Measurements from ENCODE around the gene LRRFIP1.

Gene LRRFIP1

DNA sequence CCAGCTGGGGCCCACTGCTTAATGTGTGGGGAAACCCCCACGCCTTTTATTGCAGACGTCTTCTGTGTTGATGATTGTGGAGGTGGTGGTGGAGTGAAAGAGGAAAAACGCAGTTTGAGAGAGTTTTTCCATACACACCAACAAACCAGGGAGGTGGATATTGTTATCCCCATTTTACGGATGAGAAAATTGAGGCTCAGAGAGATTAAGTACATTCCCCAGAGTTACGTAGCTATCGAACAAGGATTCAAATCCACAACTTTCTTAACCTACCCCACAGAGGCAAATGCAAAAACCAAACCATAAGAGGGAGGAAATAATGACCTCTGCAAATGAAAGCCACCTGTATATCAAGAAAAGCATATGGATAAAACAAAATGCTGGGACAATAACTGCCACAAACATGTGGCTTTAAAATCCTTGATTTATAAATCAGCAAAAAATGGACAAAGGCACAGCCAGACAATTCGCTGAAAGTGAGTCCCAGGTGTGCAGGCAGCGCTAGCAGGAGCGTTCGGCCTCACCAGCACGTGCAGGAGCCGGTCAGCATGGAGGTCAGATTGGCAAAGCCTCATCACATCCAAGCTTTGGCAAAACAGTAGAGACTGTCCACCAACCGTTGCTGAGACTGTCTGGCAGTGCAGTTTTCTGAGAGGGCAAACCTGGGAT is 24.2 kb upstream of the LRRFIP1 start:
- no peak for TF ChIP-seq CREB1 (IDR thresholded peaks at IDR 0.05; ENCODE audit: low read depth)
- no peak for TF ChIP-seq CEBPB (IDR thresholded peaks at IDR 0.05)
- TF ChIP-seq ZBTB7A (IDR thresholded peaks at IDR 0.05; ENCODE audit: low read depth) = no peak
- no peak for TF ChIP-seq FOXM1 (IDR thresholded peaks at IDR 0.05; ENCODE audit: borderline replicate concordance, low read depth)
- TF ChIP-seq, protein P1, sequence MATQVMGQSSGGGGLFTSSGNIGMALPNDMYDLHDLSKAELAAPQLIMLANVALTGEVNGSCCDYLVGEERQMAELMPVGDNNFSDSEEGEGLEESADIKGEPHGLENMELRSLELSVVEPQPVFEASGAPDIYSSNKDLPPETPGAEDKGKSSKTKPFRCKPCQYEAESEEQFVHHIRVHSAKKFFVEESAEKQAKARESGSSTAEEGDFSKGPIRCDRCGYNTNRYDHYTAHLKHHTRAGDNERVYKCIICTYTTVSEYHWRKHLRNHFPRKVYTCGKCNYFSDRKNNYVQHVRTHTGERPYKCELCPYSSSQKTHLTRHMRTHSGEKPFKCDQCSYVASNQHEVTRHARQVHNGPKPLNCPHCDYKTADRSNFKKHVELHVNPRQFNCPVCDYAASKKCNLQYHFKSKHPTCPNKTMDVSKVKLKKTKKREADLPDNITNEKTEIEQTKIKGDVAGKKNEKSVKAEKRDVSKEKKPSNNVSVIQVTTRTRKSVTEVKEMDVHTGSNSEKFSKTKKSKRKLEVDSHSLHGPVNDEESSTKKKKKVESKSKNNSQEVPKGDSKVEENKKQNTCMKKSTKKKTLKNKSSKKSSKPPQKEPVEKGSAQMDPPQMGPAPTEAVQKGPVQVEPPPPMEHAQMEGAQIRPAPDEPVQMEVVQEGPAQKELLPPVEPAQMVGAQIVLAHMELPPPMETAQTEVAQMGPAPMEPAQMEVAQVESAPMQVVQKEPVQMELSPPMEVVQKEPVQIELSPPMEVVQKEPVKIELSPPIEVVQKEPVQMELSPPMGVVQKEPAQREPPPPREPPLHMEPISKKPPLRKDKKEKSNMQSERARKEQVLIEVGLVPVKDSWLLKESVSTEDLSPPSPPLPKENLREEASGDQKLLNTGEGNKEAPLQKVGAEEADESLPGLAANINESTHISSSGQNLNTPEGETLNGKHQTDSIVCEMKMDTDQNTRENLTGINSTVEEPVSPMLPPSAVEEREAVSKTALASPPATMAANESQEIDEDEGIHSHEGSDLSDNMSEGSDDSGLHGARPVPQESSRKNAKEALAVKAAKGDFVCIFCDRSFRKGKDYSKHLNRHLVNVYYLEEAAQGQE (IDR thresholded peaks at IDR 0.05; ENCODE audit: low read depth) = no peak
- no peak for TF ChIP-seq RAD21 (IDR thresholded peaks at IDR 0.05; ENCODE audit: low read depth)
- no peak for TF ChIP-seq TEAD4 (IDR thresholded peaks at IDR 0.05)
- TF ChIP-seq, protein P2, sequence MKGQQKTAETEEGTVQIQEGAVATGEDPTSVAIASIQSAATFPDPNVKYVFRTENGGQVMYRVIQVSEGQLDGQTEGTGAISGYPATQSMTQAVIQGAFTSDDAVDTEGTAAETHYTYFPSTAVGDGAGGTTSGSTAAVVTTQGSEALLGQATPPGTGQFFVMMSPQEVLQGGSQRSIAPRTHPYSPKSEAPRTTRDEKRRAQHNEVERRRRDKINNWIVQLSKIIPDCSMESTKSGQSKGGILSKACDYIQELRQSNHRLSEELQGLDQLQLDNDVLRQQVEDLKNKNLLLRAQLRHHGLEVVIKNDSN (IDR thresholded peaks at IDR 0.05) = no peak
- TF ChIP-seq YY1 (IDR thresholded peaks at IDR 0.05; ENCODE audit: low read depth) = no peak
- no peak for TF ChIP-seq EP300 (IDR thresholded peaks at IDR 0.05; ENCODE audit: borderline replicate concordance)
- no peak for TF ChIP-seq TCF12 (IDR thresholded peaks at IDR 0.05; ENCODE audit: low read depth)
- no peak for TF ChIP-seq NFIC (IDR thresholded peaks at IDR 0.05)
- TF ChIP-seq TAF1 (IDR thresholded peaks at IDR 0.05; ENCODE audit: low read depth) = no peak
- TF ChIP-seq, protein P3, sequence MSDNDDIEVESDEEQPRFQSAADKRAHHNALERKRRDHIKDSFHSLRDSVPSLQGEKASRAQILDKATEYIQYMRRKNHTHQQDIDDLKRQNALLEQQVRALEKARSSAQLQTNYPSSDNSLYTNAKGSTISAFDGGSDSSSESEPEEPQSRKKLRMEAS (IDR thresholded peaks at IDR 0.05) = no peak

DNA sequence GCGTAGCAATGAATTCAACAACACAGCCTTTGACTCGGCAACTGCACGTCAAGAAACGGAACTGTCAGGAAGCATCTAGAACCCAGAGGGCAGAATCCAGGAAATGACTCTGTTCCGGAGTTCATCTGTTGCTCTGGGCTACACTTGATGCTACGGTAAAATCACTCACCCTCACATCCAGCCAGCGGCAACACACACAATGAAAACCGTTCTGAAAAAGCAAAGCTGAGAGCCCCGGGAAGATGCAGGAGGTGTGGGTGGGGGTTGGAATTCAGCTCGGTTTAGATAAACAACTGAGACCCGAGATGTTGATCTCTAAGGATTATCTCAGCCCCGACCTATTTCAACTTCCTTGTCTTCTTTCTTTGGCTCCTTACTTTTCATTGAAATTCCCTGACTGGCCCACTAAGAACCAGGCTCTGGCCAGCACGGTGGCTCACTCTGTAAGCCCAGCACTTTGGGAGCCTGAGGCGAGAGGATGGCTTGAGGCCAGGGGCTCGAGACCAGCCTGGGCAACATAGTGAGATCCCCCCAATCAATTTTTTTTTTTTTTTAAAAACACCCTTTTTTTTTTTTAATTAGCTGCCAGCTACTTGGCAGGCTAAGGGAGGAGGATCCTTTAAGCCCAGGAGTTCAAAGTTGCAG is 23.5 kb upstream of the LRRFIP1 start:
- no peak for TF ChIP-seq TAF1 (IDR thresholded peaks at IDR 0.05; ENCODE audit: low read depth)
- TF ChIP-seq FOXM1 (IDR thresholded peaks at IDR 0.05; ENCODE audit: borderline replicate concordance, low read depth) = no peak
- TF ChIP-seq CEBPB (IDR thresholded peaks at IDR 0.05) = no peak
- TF ChIP-seq CREB1 (IDR thresholded peaks at IDR 0.05; ENCODE audit: low read depth) = no peak
- TF ChIP-seq TEAD4 (IDR thresholded peaks at IDR 0.05) = no peak
- TF ChIP-seq, protein P2 (IDR thresholded peaks at IDR 0.05) = no peak
- TF ChIP-seq ZBTB7A (IDR thresholded peaks at IDR 0.05; ENCODE audit: low read depth) = no peak
- TF ChIP-seq, protein P1 (IDR thresholded peaks at IDR 0.05; ENCODE audit: low read depth) = no peak
- TF ChIP-seq YY1 (IDR thresholded peaks at IDR 0.05; ENCODE audit: low read depth) = no peak
- TF ChIP-seq TCF12 (IDR thresholded peaks at IDR 0.05; ENCODE audit: low read depth) = no peak
- no peak for TF ChIP-seq RAD21 (IDR thresholded peaks at IDR 0.05; ENCODE audit: low read depth)
- no peak for TF ChIP-seq EP300 (IDR thresholded peaks at IDR 0.05; ENCODE audit: borderline replicate concordance)
- TF ChIP-seq NFIC (IDR thresholded peaks at IDR 0.05) = no peak
- TF ChIP-seq, protein P3 (IDR thresholded peaks at IDR 0.05) = no peak
- TF ChIP-seq EGR1 (IDR thresholded peaks at IDR 0.05) = no peak

DNA sequence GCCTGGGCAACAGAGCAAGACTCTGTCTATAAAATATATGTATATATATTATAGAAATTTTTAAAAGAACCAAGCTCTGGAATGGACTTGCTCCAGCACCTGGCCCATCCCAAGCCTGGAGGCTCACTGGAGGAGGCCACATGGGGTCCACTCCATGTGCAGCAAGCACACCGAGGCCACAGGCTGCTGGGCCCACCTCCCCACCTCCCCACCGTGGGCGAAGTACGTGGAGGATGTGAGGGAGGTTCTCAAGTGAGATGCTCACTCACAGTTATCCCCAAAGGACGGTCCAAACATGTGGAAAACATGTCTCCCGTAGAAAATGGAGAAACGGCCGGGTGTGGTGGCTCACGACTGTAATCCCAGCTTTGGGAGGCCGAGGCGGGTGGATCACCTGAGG is 23.0 kb upstream of the LRRFIP1 start:
- TF ChIP-seq EP300 (IDR thresholded peaks at IDR 0.05; ENCODE audit: borderline replicate concordance) (no peak), TEAD4 (IDR thresholded peaks at IDR 0.05) (no peak), CEBPB (IDR thresholded peaks at IDR 0.05) (no peak), EGR1 (IDR thresholded peaks at IDR 0.05) (no peak), TCF12 (IDR thresholded peaks at IDR 0.05; ENCODE audit: low read depth) (no peak), CREB1 (IDR thresholded peaks at IDR 0.05; ENCODE audit: low read depth) (no peak), FOXM1 (IDR thresholded peaks at IDR 0.05; ENCODE audit: borderline replicate concordance, low read depth) (no peak), NFIC (IDR thresholded peaks at IDR 0.05) (no peak), ZBTB7A (IDR thresholded peaks at IDR 0.05; ENCODE audit: low read depth) (no peak), YY1 (IDR thresholded peaks at IDR 0.05; ENCODE audit: low read depth) (no peak), TAF1 (IDR thresholded peaks at IDR 0.05; ENCODE audit: low read depth) (no peak), RAD21 (IDR thresholded peaks at IDR 0.05; ENCODE audit: low read depth) (no peak)
- TF ChIP-seq, protein P2 (IDR thresholded peaks at IDR 0.05) = no peak
- TF ChIP-seq, protein P1 (IDR thresholded peaks at IDR 0.05; ENCODE audit: low read depth) = no peak
- TF ChIP-seq, protein P3 (IDR thresholded peaks at IDR 0.05) = no peak
